HCT116 (cell line): Measurements from ENCODE around the gene LAMA4. TPM values are rescaled to one million over a fixed set of nuclear protein-coding genes. Genes with fewer than 3 reads are reported as not detected.

Source experiments
- ATAC-seq: fragments of 200-7000 bp; cut with Tn5 transposase; 2 replicates; pipeline ENCODE4 v1.9.1; 2020; ENCODE audit warnings: mild to moderate bottlenecking, moderate library complexity
- BruUV-seq: library from RNA; stranded (reverse); fragments of 400-500 nt; replicated peaks from 2 replicates; lab custom pipeline; 2021; lab: Mats Ljungman, UMichigan
- CTCF ChIA-PET: fragments of 300-600 bp; sonication (Branson Sonifier 250); formaldehyde crosslinking; loops from one replicate; lab custom pipeline; 2021; ENCODE audit warnings: antibody characterized with exemption; lab: Charles Lee
- POLR2A ChIA-PET: fragments of 300-600, 350-600 bp; sonication (Branson Sonifier 250); formaldehyde crosslinking; loops from one replicate; lab custom pipeline; 2021; ENCODE audit warnings: antibody characterized with exemption; lab: Charles Lee
- RAD21 ChIA-PET, 2 experiments: fragments of 300-600 bp; sonication (Branson Sonifier 250); formaldehyde crosslinking; loops; one replicate each; lab custom pipeline; 2023; ENCODE audit warnings: low total read pairs in 2 of 2; ENCODE audit not compliant: uncharacterized antibody in 2 of 2, unreplicated experiment in 2 of 2, low non-redundant PET in 1 of 2; lab: Charles Lee
- DNase-seq: peaks from one replicate; pipeline ENCODE4 v3.0.0-alpha.2; 2010; ENCODE audit warnings: low read depth, low spot score
- H2AFZ ChIP-seq: fragments of 200-600 bp; shearing (Covaris generic), sonication (generic); 2 replicates; pipeline ENCODE4 v1.6.1; 2017; ENCODE audit warnings: low read depth, mixed run types, mixed read lengths, antibody characterized with exemption, low read length; ENCODE audit not compliant: poor library complexity, severe bottlenecking
- H3K27ac ChIP-seq: 2 replicates; pipeline ENCODE4 v1.5.1; 2012; ENCODE audit warnings: low read depth, low read length
- H3K27me3 ChIP-seq: fragments of 200-600 bp; sonication (generic); 2 replicates; pipeline ENCODE4 v1.6.1; 2016; ENCODE audit warnings: mixed run types, low read length, mixed read lengths; ENCODE audit not compliant: insufficient read depth
- H3K36me3 ChIP-seq, 2 experiments: fragments of 200-500 bp in 1 of 2; fragments of 200-600 bp in 1 of 2; sonication (Bioruptor generic) in 1 of 2; sonication (generic) in 1 of 2; 2 replicates each; pipeline versions ENCODE4 v1.5.1 to v1.6.1; 2014 to 2016; ENCODE audit warnings: low read length in 2 of 2, inconsistent platforms in 1 of 2, mixed read lengths in 1 of 2, mixed run types in 1 of 2; ENCODE audit not compliant: insufficient read depth in 2 of 2, control insufficient read depth in 1 of 2
- H3K4me1 ChIP-seq, 2 experiments: fragments of 200-600 bp in 1 of 2; sonication (generic) in 1 of 2; 2 replicates each; pipeline versions ENCODE4 v1.5.1 to v1.6.1; 2012 to 2017; ENCODE audit warnings: low read length in 2 of 2, inconsistent platforms in 1 of 2, mild to moderate bottlenecking in 1 of 2, mixed read lengths in 1 of 2, mixed run types in 1 of 2, moderate library complexity in 1 of 2; ENCODE audit not compliant: insufficient read depth in 2 of 2, control insufficient read depth in 1 of 2
- H3K4me2 ChIP-seq: fragments of 200-600 bp; sonication (generic); 2 replicates; pipeline ENCODE4 v1.6.1; 2017; ENCODE audit warnings: mixed run types, low read length, mixed read lengths
- H3K4me3 ChIP-seq, 2 experiments: fragments of 200-600 bp in 1 of 2; sonication (generic) in 1 of 2; replicated peaks in 1 of 2; 2 replicates each; pipeline ENCODE4 v1.5.1; 2011 to 2016; ENCODE audit warnings: low read length in 2 of 2, control low read depth in 1 of 2, low read depth in 1 of 2, mild to moderate bottlenecking in 1 of 2, mixed read lengths in 1 of 2, mixed run types in 1 of 2
- H3K79me2 ChIP-seq: fragments of 200-600 bp; sonication (generic); 2 replicates; pipeline ENCODE4 v1.6.1; 2017; ENCODE audit warnings: mild to moderate bottlenecking, mixed run types, low read length, moderate library complexity, mixed read lengths; ENCODE audit not compliant: insufficient read depth
- H3K9ac ChIP-seq: fragments of 200-600 bp; sonication (generic); 2 replicates; pipeline ENCODE4 v1.6.1; 2016; ENCODE audit warnings: low read length, mixed read lengths
- H3K9me2 ChIP-seq: fragments of 200-600 bp; sonication (generic), shearing (Covaris generic); 2 replicates; pipeline ENCODE4 v1.6.1; 2017; ENCODE audit warnings: mixed run types, mild to moderate bottlenecking, moderate library complexity; ENCODE audit not compliant: insufficient read depth
- H3K9me3 ChIP-seq, 2 experiments: fragments of 200-500 bp in 1 of 2; fragments of 200-600 bp in 1 of 2; sonication (Bioruptor generic) in 1 of 2; sonication (generic) in 1 of 2; 2 replicates each; pipeline ENCODE4 v1.6.1; 2014 to 2017; ENCODE audit warnings: low read length in 2 of 2, mixed read lengths in 2 of 2, inconsistent platforms in 1 of 2, low read depth in 1 of 2, mild to moderate bottlenecking in 1 of 2, mixed run types in 1 of 2, moderate library complexity in 1 of 2; ENCODE audit not compliant: control insufficient read depth in 1 of 2, insufficient read depth in 1 of 2
- H4K20me1 ChIP-seq: fragments of 200-600 bp; sonication (generic), shearing (Covaris generic); 2 replicates; pipeline ENCODE4 v1.6.1; 2017; ENCODE audit warnings: mixed run types, mild to moderate bottlenecking, moderate library complexity; ENCODE audit not compliant: insufficient read depth
- CBX3 ChIP-seq: IDR thresholded peaks from 2 replicates; pipeline ENCODE4 v1.6.1; 2012; ENCODE audit warnings: low read depth
- CEBPB ChIP-seq: IDR thresholded peaks from 2 replicates; pipeline ENCODE4 v1.6.1; 2012; ENCODE audit warnings: low read depth
- EGR1 ChIP-seq: IDR thresholded peaks from 2 replicates; pipeline ENCODE4 v1.6.1; 2012; ENCODE audit warnings: low read depth
- ELF1 ChIP-seq: IDR thresholded peaks from 2 replicates; pipeline ENCODE4 v1.6.1; 2012; ENCODE audit warnings: low read depth, borderline replicate concordance
- EZH2phosphoT487 ChIP-seq: fragments of 200-600 bp; IDR thresholded peaks from 2 replicates; pipeline ENCODE4 v1.6.1; 2018; ENCODE audit warnings: antibody characterized with exemption, borderline replicate concordance
- FOSL1 ChIP-seq: IDR thresholded peaks from 2 replicates; pipeline ENCODE4 v1.6.1; 2012; ENCODE audit warnings: low read depth
- JUND ChIP-seq: IDR thresholded peaks from 2 replicates; pipeline ENCODE4 v1.6.1; 2012
- MAX ChIP-seq: IDR thresholded peaks from 2 replicates; pipeline ENCODE4 v1.6.1; 2012
- RAD21 ChIP-seq: IDR thresholded peaks from 2 replicates; pipeline ENCODE4 v1.6.1; 2012; ENCODE audit warnings: low read depth, mild to moderate bottlenecking
- SP1 ChIP-seq: IDR thresholded peaks from 2 replicates; pipeline ENCODE4 v1.6.1; 2012; ENCODE audit warnings: low read depth
- SRF ChIP-seq: IDR thresholded peaks from 2 replicates; pipeline ENCODE4 v1.6.1; 2012; ENCODE audit warnings: low read depth
- TCF7L2 ChIP-seq: IDR thresholded peaks from 2 replicates; pipeline ENCODE4 v1.7.0; 2011; ENCODE audit warnings: borderline replicate concordance, inconsistent platforms; ENCODE audit not compliant: insufficient read depth, insufficient read length; ENCODE audit errors: extremely low read depth
- YY1 ChIP-seq: IDR thresholded peaks from 2 replicates; pipeline ENCODE4 v1.6.1; 2011; ENCODE audit warnings: low read length, low read depth, moderate library complexity, mild to moderate bottlenecking; ENCODE audit not compliant: insufficient replicate concordance; ENCODE audit errors: extremely low read depth
- ZFX ChIP-seq: fragments of 450-650 bp; IDR thresholded peaks from 2 replicates; pipeline ENCODE4 v1.6.1; 2017
- ZNF274 ChIP-seq: fragments of 200-500 bp; sonication (Bioruptor generic); IDR thresholded peaks from 2 replicates; pipeline ENCODE4 v1.6.1; 2014; ENCODE audit warnings: mild to moderate bottlenecking, low read depth, low read length, inconsistent platforms
- intact Hi-C: fragments of 100-400 bp; cut with micrococcal nuclease; formaldehyde crosslinking; loops from 2 replicates; pipeline ENCODE4 v1.10.0; 2022
- total RNA-seq: library from RNA; stranded (reverse); gene quantifications from one replicate; pipeline ENCODE4 v1.2.1, GENCODE V29; 2021; ENCODE audit not compliant: unreplicated experiment
- TF ChIP-seq, protein P1 (sequence below): IDR thresholded peaks from 2 replicates; pipeline ENCODE4 v1.6.1; 2012; ENCODE audit warnings: low read depth

The LAMA4 gene
- total RNA-seq, 1 experiment from 2014 or later = 2.2 TPM

DNA sequence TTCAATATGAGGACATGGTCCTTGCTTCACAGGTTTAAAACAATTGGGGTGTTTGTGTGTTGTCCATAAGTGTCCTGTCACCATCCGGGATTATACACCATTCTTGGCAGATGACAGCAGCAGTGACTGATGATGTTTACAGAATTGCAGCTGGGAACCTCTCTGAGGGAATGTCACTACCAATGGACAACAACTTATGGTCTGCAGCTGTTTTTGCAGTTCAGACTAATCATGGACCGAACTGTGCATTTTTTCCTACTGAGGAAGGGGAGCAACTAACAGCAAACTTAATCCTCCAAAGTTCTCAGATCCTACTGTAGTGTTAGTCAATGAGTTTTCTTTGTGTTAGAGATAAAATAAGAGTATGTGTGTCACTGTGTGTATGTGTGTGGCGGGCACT is 140.9 kb downstream of the LAMA4 start:
- ChIA-PET RAD21 (no interaction called here), POLR2A (no interaction called here), CTCF (no interaction called here)
- Histone ChIP-seq H4K20me1 (no peaks in the 10 kb centered on the region), H3K4me1 (peaks cover 0 to 12% of the 10 kb centered on the region in 2 experiments; a peak in 2 of 4 replicates), H3K4me3 (no peak overlapping the region), H3K4me2 (no peak overlapping the region), H3K27me3 (no peaks in the 10 kb centered on the region), H2AFZ (no peak overlapping the region), H3K79me2 (no peaks in the 10 kb centered on the region), H3K9ac (no peak overlapping the region), H3K36me3 (no peaks in the 10 kb centered on the region), H3K9me2 (no peaks in the 10 kb centered on the region), H3K27ac (no peak overlapping the region), H3K9me3 (no peaks in the 10 kb centered on the region)
- intact Hi-C loops = no loop called here
- ATAC-seq = no peak
- TF ChIP-seq ELF1 (no peak), FOSL1 (no peak), ZNF274 (no peak), YY1 (no peak), EZH2phosphoT487 (no peak), SRF (no peak), RAD21 (no peak)
- no peak for DNase-seq
- BruUV-seq = no TSS peak

DNA sequence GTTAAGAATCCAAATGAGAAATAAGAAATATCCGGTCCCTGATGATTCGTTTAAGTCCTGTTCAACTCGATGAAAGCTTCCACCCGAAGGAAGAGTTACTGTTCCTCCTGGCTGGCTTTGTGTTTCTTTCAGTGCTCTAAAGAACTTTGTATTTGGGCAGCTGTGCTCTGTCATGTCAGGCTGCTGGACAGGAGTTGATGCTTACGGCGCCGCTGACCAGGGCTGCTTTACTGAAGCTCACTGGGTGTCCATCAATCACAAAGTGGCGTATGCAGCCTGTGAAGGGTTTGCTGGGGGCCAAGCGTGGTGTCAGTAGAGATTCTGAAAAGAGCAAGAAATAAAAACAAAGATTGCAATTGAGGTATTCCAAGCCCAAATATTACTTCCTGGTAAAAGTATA is 145.1 kb downstream of the LAMA4 start:
- Histone ChIP-seq H3K9me3 (no peaks in the 10 kb centered on the region), H2AFZ (no peak overlapping the region), H3K79me2 (no peaks in the 10 kb centered on the region), H3K27ac (no peak overlapping the region), H3K4me3 (no peak overlapping the region), H3K4me2 (no peak overlapping the region), H3K36me3 (no peaks in the 10 kb centered on the region), H3K9me2 (no peaks in the 10 kb centered on the region), H4K20me1 (no peaks in the 10 kb centered on the region), H3K9ac (no peak overlapping the region), H3K27me3 (no peaks in the 10 kb centered on the region), H3K4me1 (no peaks in the 10 kb centered on the region)
- BruUV-seq = no TSS peak
- no peak for TF ChIP-seq RAD21
- TF ChIP-seq CBX3 = no peak
- no peak for TF ChIP-seq SRF
- TF ChIP-seq EGR1 = no peak
- no peak for TF ChIP-seq SP1
- no peak for TF ChIP-seq JUND
- TF ChIP-seq, protein P1, sequence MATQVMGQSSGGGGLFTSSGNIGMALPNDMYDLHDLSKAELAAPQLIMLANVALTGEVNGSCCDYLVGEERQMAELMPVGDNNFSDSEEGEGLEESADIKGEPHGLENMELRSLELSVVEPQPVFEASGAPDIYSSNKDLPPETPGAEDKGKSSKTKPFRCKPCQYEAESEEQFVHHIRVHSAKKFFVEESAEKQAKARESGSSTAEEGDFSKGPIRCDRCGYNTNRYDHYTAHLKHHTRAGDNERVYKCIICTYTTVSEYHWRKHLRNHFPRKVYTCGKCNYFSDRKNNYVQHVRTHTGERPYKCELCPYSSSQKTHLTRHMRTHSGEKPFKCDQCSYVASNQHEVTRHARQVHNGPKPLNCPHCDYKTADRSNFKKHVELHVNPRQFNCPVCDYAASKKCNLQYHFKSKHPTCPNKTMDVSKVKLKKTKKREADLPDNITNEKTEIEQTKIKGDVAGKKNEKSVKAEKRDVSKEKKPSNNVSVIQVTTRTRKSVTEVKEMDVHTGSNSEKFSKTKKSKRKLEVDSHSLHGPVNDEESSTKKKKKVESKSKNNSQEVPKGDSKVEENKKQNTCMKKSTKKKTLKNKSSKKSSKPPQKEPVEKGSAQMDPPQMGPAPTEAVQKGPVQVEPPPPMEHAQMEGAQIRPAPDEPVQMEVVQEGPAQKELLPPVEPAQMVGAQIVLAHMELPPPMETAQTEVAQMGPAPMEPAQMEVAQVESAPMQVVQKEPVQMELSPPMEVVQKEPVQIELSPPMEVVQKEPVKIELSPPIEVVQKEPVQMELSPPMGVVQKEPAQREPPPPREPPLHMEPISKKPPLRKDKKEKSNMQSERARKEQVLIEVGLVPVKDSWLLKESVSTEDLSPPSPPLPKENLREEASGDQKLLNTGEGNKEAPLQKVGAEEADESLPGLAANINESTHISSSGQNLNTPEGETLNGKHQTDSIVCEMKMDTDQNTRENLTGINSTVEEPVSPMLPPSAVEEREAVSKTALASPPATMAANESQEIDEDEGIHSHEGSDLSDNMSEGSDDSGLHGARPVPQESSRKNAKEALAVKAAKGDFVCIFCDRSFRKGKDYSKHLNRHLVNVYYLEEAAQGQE = no peak
- no peak for TF ChIP-seq TCF7L2
- TF ChIP-seq MAX = no peak
- no peak for TF ChIP-seq CEBPB
- TF ChIP-seq ZFX = no peak
- no peak for TF ChIP-seq ZNF274
- RAD21 ChIA-PET = no interaction called here
- DNase-seq = no peak
- intact Hi-C loops = no loop called here
- CTCF ChIA-PET = no interaction called here
- ATAC-seq = no peak
- POLR2A ChIA-PET = no interaction called here
